Measurements from ENCODE around the gene OR51B2.

The OR51B2 gene

DNA sequence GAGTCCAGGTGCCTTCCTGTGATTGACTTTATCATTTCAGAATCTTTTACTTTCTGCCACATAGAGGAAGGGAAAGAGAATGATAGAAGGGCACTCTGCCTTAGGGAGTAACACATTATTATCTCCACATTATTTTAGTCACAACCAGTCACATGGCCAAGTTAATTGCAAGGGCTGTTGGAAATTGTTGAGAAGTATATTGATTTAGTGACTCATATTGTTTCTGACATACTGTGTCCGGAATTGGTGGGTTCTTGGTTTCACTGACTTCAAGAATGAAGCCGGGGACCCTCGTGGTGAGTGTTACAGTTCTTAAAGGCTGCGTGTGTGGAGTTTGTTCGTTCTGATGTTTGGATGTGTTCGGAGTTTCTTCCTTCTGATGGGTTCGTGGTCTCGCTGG is 31.1 kb downstream of the OR51B2 start:
- peaks cover 7% of the 10 kb centered on the region for H3K27me3 Mint-ChIP-seq (ENCODE audit: low read depth, poor library complexity)
- no peak for TF ChIP-seq CTCF (IDR thresholded peaks at IDR 0.05)
- DNase-seq: no peak
- no peak overlapping the region for H3K4me3 Mint-ChIP-seq
- H3K27ac Mint-ChIP-seq: no peak overlapping the region
- H3K4me1 Mint-ChIP-seq: no peaks in the 10 kb centered on the region
- no peaks in the 10 kb centered on the region for H3K9me3 Mint-ChIP-seq
- no peaks in the 10 kb centered on the region for H3K36me3 Mint-ChIP-seq (ENCODE audit: low read depth)

DNA sequence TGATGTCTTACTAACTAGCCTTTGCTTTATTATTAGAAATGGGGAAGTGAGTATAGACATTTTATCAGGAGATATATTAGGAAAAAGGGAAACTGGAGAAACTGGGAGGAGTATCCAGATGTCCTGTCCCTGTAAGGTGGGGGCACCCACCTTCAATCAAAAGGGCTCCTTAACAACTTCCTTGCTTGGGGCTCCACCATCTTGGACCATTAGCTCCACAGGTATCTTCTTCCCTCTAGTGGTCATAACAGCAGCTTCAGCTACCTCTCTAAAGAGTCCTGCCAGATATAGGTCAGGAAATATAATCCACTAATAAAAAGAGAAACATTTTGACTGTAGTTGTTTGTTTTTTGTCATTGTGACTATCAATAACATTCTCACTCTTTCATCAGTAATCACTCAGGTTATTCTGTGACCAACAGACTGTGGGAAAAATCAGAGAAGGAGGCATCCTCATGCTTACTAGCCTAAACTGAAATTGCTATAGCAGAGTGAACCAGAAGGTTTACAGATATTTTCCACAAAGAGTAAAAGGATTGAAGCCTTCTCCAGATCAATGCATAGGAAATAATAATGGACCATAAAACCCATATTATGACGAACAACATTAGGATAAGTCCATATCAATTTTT is 32.8 kb downstream of the OR51B2 start:
- H3K27me3 Mint-ChIP-seq (ENCODE audit: low read depth, poor library complexity): peaks cover 7% of the 10 kb centered on the region
- H3K27ac Mint-ChIP-seq: no peak overlapping the region
- no peaks in the 10 kb centered on the region for H3K36me3 Mint-ChIP-seq (ENCODE audit: low read depth)
- no peaks in the 10 kb centered on the region for H3K9me3 Mint-ChIP-seq
- H3K4me3 Mint-ChIP-seq: no peak overlapping the region
- peak; percentile 56 for TF ChIP-seq CTCF (IDR thresholded peaks at IDR 0.05)
- no peaks in the 10 kb centered on the region for H3K4me1 Mint-ChIP-seq
- no peak for DNase-seq

DNA sequence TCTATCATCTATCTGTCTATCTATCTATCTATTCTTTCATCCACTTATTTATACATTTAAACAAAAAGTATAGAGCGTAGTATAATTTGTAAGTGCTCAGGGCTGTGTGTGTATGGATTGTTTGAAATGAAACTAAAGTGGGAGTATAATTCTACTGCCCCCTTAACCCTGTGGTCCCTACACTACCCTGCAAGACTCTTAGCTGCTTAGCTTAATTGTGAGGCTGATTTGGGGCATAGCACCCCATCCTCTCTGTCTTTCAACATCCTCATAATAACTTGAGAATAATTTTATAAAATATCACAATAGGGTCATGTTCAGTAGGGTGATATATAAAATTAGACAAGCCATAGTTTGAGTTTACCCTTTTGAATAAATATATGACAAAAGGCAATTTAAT is 34.0 kb downstream of the OR51B2 start:
- H3K27ac Mint-ChIP-seq: no peak overlapping the region
- no peak overlapping the region for H3K4me3 Mint-ChIP-seq
- peaks cover 7% of the 10 kb centered on the region for H3K27me3 Mint-ChIP-seq (ENCODE audit: low read depth, poor library complexity)
- no peak for TF ChIP-seq CTCF (IDR thresholded peaks at IDR 0.05)
- H3K4me1 Mint-ChIP-seq: no peaks in the 10 kb centered on the region
- H3K36me3 Mint-ChIP-seq (ENCODE audit: low read depth): no peaks in the 10 kb centered on the region
- no peak for DNase-seq
- no peaks in the 10 kb centered on the region for H3K9me3 Mint-ChIP-seq

GRCh38 chr11:5289696-5290095 is 34.4 kb downstream of the OR51B2 start:
- Mint-ChIP-seq H3K27ac (no peak overlapping the region), H3K9me3 (no peaks in the 10 kb centered on the region), H3K27me3 (ENCODE audit: low read depth, poor library complexity) (peaks cover 10% of the 10 kb centered on the region), H3K4me1 (no peaks in the 10 kb centered on the region), H3K36me3 (ENCODE audit: low read depth) (no peaks in the 10 kb centered on the region), H3K4me3 (no peak overlapping the region)
- DNase-seq: no peak
- no peak for TF ChIP-seq CTCF (IDR thresholded peaks at IDR 0.05)

DNA sequence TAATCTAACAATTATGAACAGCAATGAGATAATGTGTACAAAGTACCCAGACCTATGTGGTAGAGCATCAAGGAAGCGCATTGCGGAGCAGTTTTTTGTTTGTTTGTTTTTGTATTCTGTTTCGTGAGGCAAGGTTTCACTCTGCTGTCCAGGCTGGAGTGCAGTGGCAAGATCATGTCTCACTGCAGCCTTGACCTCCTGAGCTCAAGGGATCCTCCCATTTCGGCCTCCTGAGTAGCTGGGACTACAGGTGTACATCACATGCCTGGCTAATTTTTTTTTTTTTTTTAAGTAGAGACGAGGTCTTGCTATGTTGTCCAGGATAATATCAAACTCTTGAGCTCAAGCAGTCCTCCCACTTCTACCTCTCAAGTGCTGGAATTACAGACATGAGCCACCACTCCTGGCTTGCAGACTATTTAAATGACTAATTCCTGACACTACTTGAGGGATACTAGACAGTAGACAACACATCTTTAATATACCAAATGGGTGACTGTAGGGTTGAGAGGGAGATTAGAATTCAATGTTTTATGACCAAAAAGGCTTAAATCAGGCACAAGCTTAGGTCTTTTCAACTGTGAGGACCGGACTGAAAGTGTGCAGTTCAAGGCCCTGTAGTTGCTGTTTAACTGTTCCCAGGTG is 35.1 kb downstream of the OR51B2 start:
- TF ChIP-seq CTCF (IDR thresholded peaks at IDR 0.05): no peak
- Mint-ChIP-seq H3K27ac (no peak overlapping the region), H3K36me3 (ENCODE audit: low read depth) (no peaks in the 10 kb centered on the region), H3K27me3 (ENCODE audit: low read depth, poor library complexity) (peaks cover 10% of the 10 kb centered on the region), H3K4me1 (no peaks in the 10 kb centered on the region), H3K4me3 (no peak overlapping the region), H3K9me3 (no peaks in the 10 kb centered on the region)
- DNase-seq: no peak
